ENCODE data around the gene PXDC1.

Gene PXDC1

GRCh38 chr6:3693831-3694230 lies 57.7 kb downstream of the PXDC1 start:
- H3K9me2 ChIP-seq (replicated peaks; ENCODE audit: low read depth, low read length): no peaks in the 10 kb centered on the region
- H3K4me2 ChIP-seq (ENCODE audit: low read depth, low read length, poor library complexity, severe bottlenecking): no peak overlapping the region
- TF ChIP-seq EZH2phosphoT487 (IDR thresholded peaks at IDR 0.05; ENCODE audit: borderline replicate concordance): no peak
- TF ChIP-seq, protein P1, sequence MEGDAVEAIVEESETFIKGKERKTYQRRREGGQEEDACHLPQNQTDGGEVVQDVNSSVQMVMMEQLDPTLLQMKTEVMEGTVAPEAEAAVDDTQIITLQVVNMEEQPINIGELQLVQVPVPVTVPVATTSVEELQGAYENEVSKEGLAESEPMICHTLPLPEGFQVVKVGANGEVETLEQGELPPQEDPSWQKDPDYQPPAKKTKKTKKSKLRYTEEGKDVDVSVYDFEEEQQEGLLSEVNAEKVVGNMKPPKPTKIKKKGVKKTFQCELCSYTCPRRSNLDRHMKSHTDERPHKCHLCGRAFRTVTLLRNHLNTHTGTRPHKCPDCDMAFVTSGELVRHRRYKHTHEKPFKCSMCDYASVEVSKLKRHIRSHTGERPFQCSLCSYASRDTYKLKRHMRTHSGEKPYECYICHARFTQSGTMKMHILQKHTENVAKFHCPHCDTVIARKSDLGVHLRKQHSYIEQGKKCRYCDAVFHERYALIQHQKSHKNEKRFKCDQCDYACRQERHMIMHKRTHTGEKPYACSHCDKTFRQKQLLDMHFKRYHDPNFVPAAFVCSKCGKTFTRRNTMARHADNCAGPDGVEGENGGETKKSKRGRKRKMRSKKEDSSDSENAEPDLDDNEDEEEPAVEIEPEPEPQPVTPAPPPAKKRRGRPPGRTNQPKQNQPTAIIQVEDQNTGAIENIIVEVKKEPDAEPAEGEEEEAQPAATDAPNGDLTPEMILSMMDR (conservative IDR thresholded peaks at IDR 0.05; ENCODE audit: low read length): no peak
- no peaks in the 10 kb centered on the region for H4K20me1 ChIP-seq (ENCODE audit: insufficient read depth, low read length, poor library complexity, severe bottlenecking)
- no peaks in the 10 kb centered on the region for H3K27me3 ChIP-seq (ENCODE audit: insufficient read depth, low read length, poor library complexity, severe bottlenecking)
- no peak overlapping the region for H3K9ac ChIP-seq (ENCODE audit: low read depth, low read length, poor library complexity, severe bottlenecking)
- H2AFZ ChIP-seq (ENCODE audit: low read length): no peak overlapping the region
- no peaks in the 10 kb centered on the region for H3K4me1 ChIP-seq (ENCODE audit: insufficient read depth, low read length, poor library complexity, severe bottlenecking)
- H3K4me3 ChIP-seq (ENCODE audit: low read length, poor library complexity, severe bottlenecking): no peak overlapping the region
- H3K9me3 ChIP-seq (ENCODE audit: insufficient read depth, low read depth, low read length): peaks cover 2% of the 10 kb centered on the region; the same call in 1 of the 2 replicates
- no peaks in the 10 kb centered on the region for H3F3A ChIP-seq (ENCODE audit: low read depth)
- no peaks in the 10 kb centered on the region; the same call in 1 of the 2 replicates for H3K36me3 ChIP-seq (ENCODE audit: insufficient read depth, low read length)
- H3K79me2 ChIP-seq (ENCODE audit: insufficient read depth, low read length): peaks cover 6% of the 10 kb centered on the region; the same call in 1 of the 2 replicates

- Histone ChIP-seq H3K79me2 (ENCODE audit: insufficient read depth, low read length) (peaks cover 5% of the 10 kb centered on the region; the same call in 1 of the 2 replicates), H2AFZ (ENCODE audit: low read length) (no peak overlapping the region), H3K9ac (ENCODE audit: low read depth, low read length, poor library complexity, severe bottlenecking) (no peak overlapping the region), H3K4me3 (ENCODE audit: low read length, poor library complexity, severe bottlenecking) (no peak overlapping the region), H3K4me1 (ENCODE audit: insufficient read depth, low read length, poor library complexity, severe bottlenecking) (peaks cover 4% of the 10 kb centered on the region), H3K4me2 (ENCODE audit: low read depth, low read length, poor library complexity, severe bottlenecking) (no peak overlapping the region), H3K9me2 (replicated peaks; ENCODE audit: low read depth, low read length) (no peaks in the 10 kb centered on the region), H3F3A (ENCODE audit: low read depth) (no peaks in the 10 kb centered on the region), H4K20me1 (ENCODE audit: insufficient read depth, low read length, poor library complexity, severe bottlenecking) (no peaks in the 10 kb centered on the region), H3K9me3 (ENCODE audit: insufficient read depth, low read depth, low read length) (no peaks in the 10 kb centered on the region), H3K36me3 (ENCODE audit: insufficient read depth, low read length) (peaks cover 14% of the 10 kb centered on the region; the same call in 1 of the 2 replicates), H3K27me3 (ENCODE audit: insufficient read depth, low read length, poor library complexity, severe bottlenecking) (no peaks in the 10 kb centered on the region)
- TF ChIP-seq EZH2phosphoT487 (IDR thresholded peaks at IDR 0.05; ENCODE audit: borderline replicate concordance): no peak
- TF ChIP-seq, protein P1 (conservative IDR thresholded peaks at IDR 0.05; ENCODE audit: low read length): no peak
Measured at GRCh38 chr6:3690506-3690905, 61.0 kb downstream of the PXDC1 start.

GRCh38 chr6:3687847-3688246 lies 63.7 kb downstream of the PXDC1 start:
- Histone ChIP-seq H3K79me2 (ENCODE audit: insufficient read depth, low read length) (peaks cover 3% of the 10 kb centered on the region; the same call in 1 of the 2 replicates), H4K20me1 (ENCODE audit: insufficient read depth, low read length, poor library complexity, severe bottlenecking) (no peaks in the 10 kb centered on the region), H3K4me2 (ENCODE audit: low read depth, low read length, poor library complexity, severe bottlenecking) (no peak overlapping the region), H3K9me2 (replicated peaks; ENCODE audit: low read depth, low read length) (no peaks in the 10 kb centered on the region), H2AFZ (ENCODE audit: low read length) (no peak overlapping the region), H3K4me3 (ENCODE audit: low read length, poor library complexity, severe bottlenecking) (no peak overlapping the region), H3K9ac (ENCODE audit: low read depth, low read length, poor library complexity, severe bottlenecking) (no peak overlapping the region), H3K9me3 (ENCODE audit: insufficient read depth, low read depth, low read length) (no peaks in the 10 kb centered on the region), H3K36me3 (ENCODE audit: insufficient read depth, low read length) (peaks cover 14% of the 10 kb centered on the region; the same call in 1 of the 2 replicates), H3F3A (ENCODE audit: low read depth) (no peaks in the 10 kb centered on the region), H3K27me3 (ENCODE audit: insufficient read depth, low read length, poor library complexity, severe bottlenecking) (no peaks in the 10 kb centered on the region), H3K4me1 (ENCODE audit: insufficient read depth, low read length, poor library complexity, severe bottlenecking) (peaks cover 4% of the 10 kb centered on the region)
- TF ChIP-seq EZH2phosphoT487 (IDR thresholded peaks at IDR 0.05; ENCODE audit: borderline replicate concordance): no peak
- TF ChIP-seq, protein P1 (conservative IDR thresholded peaks at IDR 0.05; ENCODE audit: low read length): no peak

Measured in Loucy (cell line).